ENCODE measurements around the gene ELFN2.
A peak's percentile ranks its signal among the peaks of the same experiment; 100 is the strongest.
"Not testable (repeated sequence)": the region's sequence is repeated elsewhere in the genome, so short reads cannot be mapped to it uniquely, and the experiment has no call there.

The ELFN2 gene

DNA sequence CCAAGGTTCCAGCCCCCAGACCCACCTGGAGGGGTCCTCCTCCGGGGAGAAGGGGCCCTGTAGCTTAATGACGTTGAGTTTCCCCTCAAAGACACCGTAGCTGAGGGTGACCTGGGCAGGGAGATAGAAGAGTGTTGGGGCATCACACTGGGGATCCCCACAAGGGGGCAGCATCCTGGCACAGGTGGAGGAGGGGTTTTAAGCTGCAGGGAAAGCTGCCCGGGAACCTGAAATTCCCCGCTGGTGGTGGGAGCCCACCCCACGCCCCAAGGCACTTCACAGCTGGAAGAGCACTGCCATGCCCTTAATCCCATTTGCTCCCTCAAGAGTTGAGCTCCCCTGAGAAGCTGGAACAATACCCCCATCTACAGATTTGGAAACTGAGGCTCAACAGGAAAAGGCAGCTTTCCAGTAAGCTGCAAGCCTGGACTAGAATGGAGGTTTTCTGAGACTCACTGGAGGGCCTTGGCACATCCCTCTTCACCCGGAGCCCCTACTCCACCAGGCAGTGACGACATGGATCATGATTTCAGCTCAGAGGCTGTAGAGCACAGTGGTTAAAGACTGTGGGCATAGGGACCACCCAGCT lies 45.2 kb upstream of the ELFN2 start:
- no peaks in the 10 kb centered on the region for H3K27me3 ChIP-seq (ENCODE audit: control insufficient read depth, insufficient read depth, low read length)
- no peaks in the 10 kb centered on the region for H3K36me3 ChIP-seq (ENCODE audit: control insufficient read depth, insufficient read depth, low read length)
- H3K9me3 ChIP-seq (ENCODE audit: control insufficient read depth, low read length), result no peaks in the 10 kb centered on the region
- TF ChIP-seq, protein P1, sequence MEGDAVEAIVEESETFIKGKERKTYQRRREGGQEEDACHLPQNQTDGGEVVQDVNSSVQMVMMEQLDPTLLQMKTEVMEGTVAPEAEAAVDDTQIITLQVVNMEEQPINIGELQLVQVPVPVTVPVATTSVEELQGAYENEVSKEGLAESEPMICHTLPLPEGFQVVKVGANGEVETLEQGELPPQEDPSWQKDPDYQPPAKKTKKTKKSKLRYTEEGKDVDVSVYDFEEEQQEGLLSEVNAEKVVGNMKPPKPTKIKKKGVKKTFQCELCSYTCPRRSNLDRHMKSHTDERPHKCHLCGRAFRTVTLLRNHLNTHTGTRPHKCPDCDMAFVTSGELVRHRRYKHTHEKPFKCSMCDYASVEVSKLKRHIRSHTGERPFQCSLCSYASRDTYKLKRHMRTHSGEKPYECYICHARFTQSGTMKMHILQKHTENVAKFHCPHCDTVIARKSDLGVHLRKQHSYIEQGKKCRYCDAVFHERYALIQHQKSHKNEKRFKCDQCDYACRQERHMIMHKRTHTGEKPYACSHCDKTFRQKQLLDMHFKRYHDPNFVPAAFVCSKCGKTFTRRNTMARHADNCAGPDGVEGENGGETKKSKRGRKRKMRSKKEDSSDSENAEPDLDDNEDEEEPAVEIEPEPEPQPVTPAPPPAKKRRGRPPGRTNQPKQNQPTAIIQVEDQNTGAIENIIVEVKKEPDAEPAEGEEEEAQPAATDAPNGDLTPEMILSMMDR (IDR thresholded peaks at IDR 0.05), result peak; percentile 12
- H3K4me1 ChIP-seq, result no peaks in the 10 kb centered on the region
- H3K4me3 ChIP-seq (ENCODE audit: low read depth, low read length), result no peak overlapping the region
- no peaks in the 10 kb centered on the region for H3K79me2 ChIP-seq
- H3K9ac ChIP-seq, result no peak overlapping the region
- no peak overlapping the region for H3K27ac ChIP-seq
- H3K4me2 ChIP-seq (ENCODE audit: low read length), result no peak overlapping the region
- no peak overlapping the region for H2AFZ ChIP-seq

DNA sequence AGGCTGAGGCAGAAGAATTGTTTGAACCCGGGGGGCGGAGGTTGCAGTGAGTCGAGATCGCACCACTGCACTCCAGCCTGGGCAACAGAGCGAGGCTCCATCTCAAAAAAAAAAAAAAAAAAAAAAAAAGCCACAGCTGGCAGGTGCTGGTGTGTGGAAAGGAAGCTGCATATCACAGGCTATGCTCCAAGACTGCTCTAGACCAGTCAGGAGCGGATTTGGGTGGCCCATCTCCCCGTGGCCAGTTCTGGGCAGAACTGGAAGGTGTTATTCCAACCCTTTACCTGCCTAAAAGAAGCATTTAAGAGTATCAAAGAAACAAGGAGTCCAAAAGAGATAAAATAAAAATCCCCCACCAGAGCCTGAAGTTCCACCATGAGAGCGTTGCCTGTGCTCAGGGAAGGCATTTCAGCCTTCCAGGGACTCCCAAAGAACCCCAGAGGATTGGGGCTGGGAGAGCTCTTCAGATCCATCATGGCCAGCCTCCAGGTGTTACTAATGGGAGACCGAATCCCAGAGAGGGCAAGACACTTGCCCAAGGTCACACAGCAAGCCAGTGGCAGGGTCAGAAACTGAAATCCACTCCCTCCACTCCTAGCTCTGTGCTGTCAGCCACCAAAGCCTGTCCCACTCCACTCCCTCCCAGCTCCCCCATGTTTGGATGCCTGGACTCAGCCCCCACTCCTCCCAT lies 44.6 kb upstream of the ELFN2 start:
- Histone ChIP-seq H3K4me3 (ENCODE audit: low read depth, low read length) (no peak overlapping the region), H3K4me2 (ENCODE audit: low read length) (no peak overlapping the region), H2AFZ (no peak overlapping the region), H3K4me1 (no peaks in the 10 kb centered on the region), H3K79me2 (no peaks in the 10 kb centered on the region), H3K9me3 (ENCODE audit: control insufficient read depth, low read length) (no peaks in the 10 kb centered on the region), H3K9ac (no peak overlapping the region), H3K36me3 (ENCODE audit: control insufficient read depth, insufficient read depth, low read length) (no peaks in the 10 kb centered on the region), H3K27me3 (ENCODE audit: control insufficient read depth, insufficient read depth, low read length) (no peaks in the 10 kb centered on the region), H3K27ac (no peak overlapping the region)
- TF ChIP-seq, protein P1 (IDR thresholded peaks at IDR 0.05), result no peak

DNA sequence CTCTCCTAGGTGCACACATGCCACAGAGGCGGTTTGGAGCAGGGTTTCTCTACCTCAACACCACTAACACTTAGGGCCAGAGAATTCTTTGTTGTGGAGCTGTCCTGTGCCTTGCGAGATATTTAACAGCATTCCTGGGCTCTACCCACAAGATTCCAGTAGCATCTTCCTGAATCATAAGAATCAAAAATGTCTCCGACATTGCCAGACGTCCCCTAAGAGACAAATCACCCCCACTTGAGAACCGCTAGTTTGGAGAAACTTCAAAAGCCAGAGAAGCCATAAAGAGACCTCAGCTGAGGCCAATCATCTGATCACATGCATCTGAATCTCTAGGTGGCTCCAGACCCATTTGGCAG lies 42.8 kb upstream of the ELFN2 start:
- H3K4me2 ChIP-seq (ENCODE audit: low read length), result no peak overlapping the region
- no peaks in the 10 kb centered on the region for H3K79me2 ChIP-seq
- H3K27ac ChIP-seq, result no peak overlapping the region
- no peak overlapping the region for H3K4me3 ChIP-seq (ENCODE audit: low read depth, low read length)
- no peak overlapping the region for H3K9ac ChIP-seq
- H3K27me3 ChIP-seq (ENCODE audit: control insufficient read depth, insufficient read depth, low read length), result no peaks in the 10 kb centered on the region
- TF ChIP-seq, protein P1 (IDR thresholded peaks at IDR 0.05), result no peak
- H3K36me3 ChIP-seq (ENCODE audit: control insufficient read depth, insufficient read depth, low read length), result no peaks in the 10 kb centered on the region
- H2AFZ ChIP-seq, result no peak overlapping the region
- H3K4me1 ChIP-seq, result no peaks in the 10 kb centered on the region
- H3K9me3 ChIP-seq (ENCODE audit: control insufficient read depth, low read length), result no peaks in the 10 kb centered on the region

DNA sequence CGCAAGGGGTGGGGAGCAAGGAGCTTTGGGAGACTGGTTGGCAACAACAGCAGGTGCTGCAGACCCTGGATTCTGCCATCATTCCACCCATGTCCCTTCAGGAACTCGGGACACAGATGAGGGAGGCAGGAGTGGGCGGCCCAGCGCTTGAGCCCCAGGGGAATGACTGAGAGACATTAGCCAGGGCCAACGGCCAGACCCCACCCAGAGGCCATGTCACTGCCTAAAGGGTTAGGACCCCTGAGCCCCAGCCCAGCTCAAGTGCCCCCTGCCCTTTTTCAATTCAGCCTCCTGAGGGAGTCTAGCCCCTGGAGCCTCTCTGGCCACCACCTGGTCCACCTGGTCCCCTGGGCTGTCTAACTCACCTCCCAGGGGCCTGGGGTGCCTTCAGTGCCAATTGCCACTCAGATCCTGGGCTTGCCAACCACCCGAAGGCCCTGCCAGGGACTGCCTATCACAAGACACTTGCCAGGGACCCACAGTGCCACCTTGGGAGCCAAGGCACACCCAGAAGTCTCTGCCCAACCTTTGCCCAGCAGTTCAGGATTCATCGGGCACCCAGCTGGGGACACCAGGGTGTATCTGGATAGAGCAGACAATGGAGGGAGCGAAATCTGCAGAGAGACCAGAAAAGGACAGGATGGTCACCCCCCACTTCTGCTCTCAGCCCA lies 42.3 kb upstream of the ELFN2 start:
- Histone ChIP-seq H3K9ac (no peak overlapping the region), H3K36me3 (ENCODE audit: control insufficient read depth, insufficient read depth, low read length) (no peaks in the 10 kb centered on the region), H3K9me3 (ENCODE audit: control insufficient read depth, low read length) (no peaks in the 10 kb centered on the region), H3K4me1 (no peaks in the 10 kb centered on the region), H3K27ac (no peak overlapping the region), H3K4me2 (ENCODE audit: low read length) (no peak overlapping the region), H3K4me3 (ENCODE audit: low read depth, low read length) (no peak overlapping the region), H2AFZ (no peak overlapping the region), H3K27me3 (ENCODE audit: control insufficient read depth, insufficient read depth, low read length) (no peaks in the 10 kb centered on the region), H3K79me2 (no peaks in the 10 kb centered on the region)
- TF ChIP-seq, protein P1 (IDR thresholded peaks at IDR 0.05), result no peak

DNA sequence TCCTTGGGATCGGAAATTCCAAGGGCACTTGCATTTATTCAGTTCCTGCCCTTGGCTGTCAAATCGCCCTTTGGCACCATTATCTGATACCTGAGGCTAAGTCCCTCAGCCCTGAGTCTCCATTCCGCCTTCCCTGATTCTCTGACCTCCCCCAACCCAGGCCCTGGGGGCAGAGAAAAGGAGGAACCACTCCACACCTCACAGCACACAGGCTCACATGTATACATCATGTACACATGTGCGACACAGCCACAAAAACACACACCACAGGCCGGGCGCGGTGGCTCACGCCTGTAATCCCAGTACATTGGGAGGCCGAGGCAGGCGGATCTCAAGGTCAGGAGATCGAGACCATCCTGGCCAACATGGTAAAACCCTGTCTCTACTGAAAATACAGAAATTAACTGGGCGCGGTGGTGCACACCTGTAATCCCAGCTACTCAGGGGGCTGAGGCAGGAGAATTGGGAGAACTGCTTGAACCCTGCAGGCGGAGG lies 41.0 kb upstream of the ELFN2 start:
- H3K79me2 ChIP-seq; H3K4me3 ChIP-seq (ENCODE audit: low read depth, low read length); H3K9ac ChIP-seq; H3K36me3 ChIP-seq (ENCODE audit: control insufficient read depth, insufficient read depth, low read length); H3K4me2 ChIP-seq (ENCODE audit: low read length); H2AFZ ChIP-seq; H3K9me3 ChIP-seq (ENCODE audit: control insufficient read depth, low read length); H3K4me1 ChIP-seq; H3K27me3 ChIP-seq (ENCODE audit: control insufficient read depth, insufficient read depth, low read length); H3K27ac ChIP-seq: not testable (repeated sequence)

Data from parathyroid adenoma (tissue), 2 donors.